ENCODE results near the gene BCL6B. TPM values are rescaled to one million over a fixed set of nuclear protein-coding genes. Genes with fewer than 3 reads are reported as not detected.

The BCL6B gene
- total RNA-seq, 1 donor from 2014 or later = not detected

GRCh38 chr17:7020894-7021664 lies 1.8 kb upstream of the BCL6B start:
- peaks cover 6% of the 10 kb centered on the region for H3K4me1 ChIP-seq (ENCODE audit: insufficient read depth, low read length)
- Mint-ChIP-seq H3K27ac (ENCODE audit: unreplicated experiment) (no peak overlapping the region), H3K36me3 (ENCODE audit: low read depth, unreplicated experiment) (peaks cover 5% of the 10 kb centered on the region), H3K4me3 (ENCODE audit: unreplicated experiment) (peak overlapping the region; percentile 34), H3K4me1 (ENCODE audit: low read depth, unreplicated experiment) (peaks cover 7% of the 10 kb centered on the region), H3K27me3 (ENCODE audit: low read depth, unreplicated experiment) (peaks cover 27% of the 10 kb centered on the region), H3K9me3 (ENCODE audit: unreplicated experiment) (peaks cover 2% of the 10 kb centered on the region)
- no peak overlapping the region for H3K9ac ChIP-seq (ENCODE audit: low read length)
- no peaks in the 10 kb centered on the region for H4K20me1 ChIP-seq (ENCODE audit: insufficient read depth, low read length)
- H3K27ac ChIP-seq (ENCODE audit: low read depth, low read length) = no peak overlapping the region
- no peak for DNase-seq (ENCODE audit: low read depth)
- H3K27me3 ChIP-seq (ENCODE audit: insufficient read depth, low read length) = peaks cover 10% of the 10 kb centered on the region
- no peak overlapping the region for H3K4me3 ChIP-seq (ENCODE audit: insufficient read depth, low read depth, low read length)
- no peaks in the 10 kb centered on the region for H3K9me3 ChIP-seq (ENCODE audit: insufficient read depth, low read depth, low read length)
- TF ChIP-seq, protein P1, sequence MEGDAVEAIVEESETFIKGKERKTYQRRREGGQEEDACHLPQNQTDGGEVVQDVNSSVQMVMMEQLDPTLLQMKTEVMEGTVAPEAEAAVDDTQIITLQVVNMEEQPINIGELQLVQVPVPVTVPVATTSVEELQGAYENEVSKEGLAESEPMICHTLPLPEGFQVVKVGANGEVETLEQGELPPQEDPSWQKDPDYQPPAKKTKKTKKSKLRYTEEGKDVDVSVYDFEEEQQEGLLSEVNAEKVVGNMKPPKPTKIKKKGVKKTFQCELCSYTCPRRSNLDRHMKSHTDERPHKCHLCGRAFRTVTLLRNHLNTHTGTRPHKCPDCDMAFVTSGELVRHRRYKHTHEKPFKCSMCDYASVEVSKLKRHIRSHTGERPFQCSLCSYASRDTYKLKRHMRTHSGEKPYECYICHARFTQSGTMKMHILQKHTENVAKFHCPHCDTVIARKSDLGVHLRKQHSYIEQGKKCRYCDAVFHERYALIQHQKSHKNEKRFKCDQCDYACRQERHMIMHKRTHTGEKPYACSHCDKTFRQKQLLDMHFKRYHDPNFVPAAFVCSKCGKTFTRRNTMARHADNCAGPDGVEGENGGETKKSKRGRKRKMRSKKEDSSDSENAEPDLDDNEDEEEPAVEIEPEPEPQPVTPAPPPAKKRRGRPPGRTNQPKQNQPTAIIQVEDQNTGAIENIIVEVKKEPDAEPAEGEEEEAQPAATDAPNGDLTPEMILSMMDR (IDR thresholded peaks at IDR 0.05; ENCODE audit: insufficient read depth, low read depth, low read length) = no peak
- TF ChIP-seq EZH2 (IDR thresholded peaks at IDR 0.05; ENCODE audit: insufficient read depth, low read length) = no peak
- no peak for FAIRE-seq
- no peaks in the 10 kb centered on the region for H3K79me2 ChIP-seq (ENCODE audit: insufficient read depth, low read length)
- H3K36me3 ChIP-seq (ENCODE audit: insufficient read depth, low read length) = no peaks in the 10 kb centered on the region
- H2AFZ ChIP-seq (ENCODE audit: low read depth, low read length) = no peak overlapping the region
- H3K4me2 ChIP-seq (ENCODE audit: low read length) = peak overlapping the region; percentile 79

DNA sequence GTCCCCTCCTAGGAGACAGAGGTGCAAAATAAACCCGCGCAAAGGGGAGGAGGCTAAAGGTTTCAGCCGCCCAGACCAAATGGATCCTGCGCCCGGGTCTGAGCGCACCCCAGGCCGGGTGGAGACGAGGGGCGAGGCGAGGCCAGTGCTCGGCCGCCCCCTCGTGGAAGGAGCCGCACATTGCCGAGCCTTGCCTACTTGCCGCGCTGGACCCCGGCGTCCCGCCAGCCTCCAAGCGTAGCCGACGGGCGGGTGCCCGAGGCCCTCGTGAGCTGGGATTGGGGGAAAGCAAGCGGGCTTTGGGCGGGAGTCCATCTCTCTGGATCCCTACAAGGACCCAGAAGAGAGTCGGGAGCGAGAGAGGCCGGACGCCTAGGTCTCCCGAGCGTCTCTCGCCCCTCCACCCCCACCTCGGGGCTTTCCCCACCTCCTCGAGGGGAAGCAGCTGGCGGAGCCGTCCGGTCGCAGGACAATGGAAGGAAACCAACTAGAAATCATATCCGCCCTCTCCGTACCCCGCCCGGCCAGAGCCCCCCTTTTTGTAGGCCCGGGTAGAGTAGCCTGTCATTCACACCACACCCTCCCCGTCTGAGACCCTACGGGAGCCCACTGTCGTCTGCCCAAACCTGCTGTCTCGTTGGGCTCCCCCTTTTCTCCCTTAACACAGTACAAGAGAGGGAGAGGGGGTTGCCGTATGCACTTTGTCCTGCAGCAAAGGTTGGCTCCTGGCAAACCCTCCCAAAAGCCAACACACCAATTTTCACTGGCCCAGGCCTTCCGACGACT lies 664 bp upstream of the BCL6B start:
- no peaks in the 10 kb centered on the region for H3K36me3 ChIP-seq (ENCODE audit: insufficient read depth, low read length)
- H3K79me2 ChIP-seq (ENCODE audit: insufficient read depth, low read length) = no peaks in the 10 kb centered on the region
- H3K27ac Mint-ChIP-seq (ENCODE audit: unreplicated experiment) = no peak overlapping the region
- H3K27me3 Mint-ChIP-seq (ENCODE audit: low read depth, unreplicated experiment) = peaks cover 27% of the 10 kb centered on the region
- H3K27ac ChIP-seq (ENCODE audit: low read depth, low read length) = no peak overlapping the region
- H3K27me3 ChIP-seq (ENCODE audit: insufficient read depth, low read length) = peaks cover 10% of the 10 kb centered on the region
- peak overlapping the region; percentile 5 for H3K9ac ChIP-seq (ENCODE audit: low read length)
- peak overlapping the region; percentile 32 for H3K4me3 ChIP-seq (ENCODE audit: insufficient read depth, low read depth, low read length)
- H3K9me3 Mint-ChIP-seq (ENCODE audit: unreplicated experiment) = peaks cover 2% of the 10 kb centered on the region
- H3K4me2 ChIP-seq (ENCODE audit: low read length) = peak overlapping the region; percentile 79
- peaks cover 4% of the 10 kb centered on the region for H3K4me1 Mint-ChIP-seq (ENCODE audit: low read depth, unreplicated experiment)
- FAIRE-seq = no peak
- peaks cover 5% of the 10 kb centered on the region for H3K4me1 ChIP-seq (ENCODE audit: insufficient read depth, low read length)
- H4K20me1 ChIP-seq (ENCODE audit: insufficient read depth, low read length) = no peaks in the 10 kb centered on the region
- DNase-seq (ENCODE audit: low read depth) = no peak
- H2AFZ ChIP-seq (ENCODE audit: low read depth, low read length) = peak overlapping the region; percentile 79
- TF ChIP-seq, protein P1 (IDR thresholded peaks at IDR 0.05; ENCODE audit: insufficient read depth, low read depth, low read length) = peak; percentile 55
- TF ChIP-seq EZH2 (IDR thresholded peaks at IDR 0.05; ENCODE audit: insufficient read depth, low read length) = no peak
- no peak overlapping the region for H3K4me3 Mint-ChIP-seq (ENCODE audit: unreplicated experiment)
- no peaks in the 10 kb centered on the region for H3K9me3 ChIP-seq (ENCODE audit: insufficient read depth, low read depth, low read length)
- peaks cover 4% of the 10 kb centered on the region for H3K36me3 Mint-ChIP-seq (ENCODE audit: low read depth, unreplicated experiment)

Measured in astrocyte (in vitro differentiated cells and primary cell).